ENCODE results near the gene ASB18. TPM values are rescaled to one million over a fixed set of nuclear protein-coding genes. Genes with fewer than 3 reads are reported as not detected.

Gene ASB18
- total and polyA plus RNA-seq, 2 of the 4 experiments (the other 2 are of a cell fraction), result not detected

DNA sequence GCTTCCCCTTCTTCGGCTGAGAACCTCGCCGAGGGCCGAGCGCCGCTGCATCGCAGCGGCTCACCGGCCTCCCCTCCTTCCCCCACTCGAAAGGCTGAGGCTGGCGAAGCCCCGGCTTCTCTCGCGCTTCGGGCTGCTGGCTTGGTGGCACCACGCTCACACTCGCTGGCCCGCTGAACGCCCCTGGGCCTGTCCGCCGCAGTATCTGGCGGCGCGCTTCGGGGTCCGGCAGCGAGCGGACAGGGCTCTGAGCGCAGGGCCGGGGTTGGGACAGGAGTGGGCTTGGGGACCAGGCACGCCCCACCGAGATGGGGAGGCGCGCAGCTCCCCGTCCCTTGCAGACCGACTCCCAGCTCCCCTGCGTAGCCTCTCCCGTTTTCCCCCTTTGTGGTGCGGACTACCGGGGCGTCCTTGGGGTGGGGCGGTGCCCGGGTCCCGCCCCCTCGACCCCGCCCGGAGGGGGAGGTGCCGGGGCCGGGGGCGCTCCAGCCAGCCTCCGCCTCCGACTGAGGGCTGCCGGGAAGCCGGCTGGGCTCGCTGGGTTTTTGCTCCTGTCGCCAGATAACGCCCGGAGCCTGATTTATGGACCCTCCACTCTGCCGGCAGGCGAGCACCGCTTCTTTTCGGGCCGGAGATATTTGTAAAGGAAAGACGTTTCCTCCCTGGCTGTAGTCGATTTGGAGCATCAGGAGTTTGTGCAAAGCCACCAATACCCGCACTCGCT, 99.8 kb downstream of the ASB18 start (continued):
- TF ChIP-seq FOS (IDR thresholded peaks at IDR 0.05; ENCODE audit: low read depth, low read length), result no peak

DNA sequence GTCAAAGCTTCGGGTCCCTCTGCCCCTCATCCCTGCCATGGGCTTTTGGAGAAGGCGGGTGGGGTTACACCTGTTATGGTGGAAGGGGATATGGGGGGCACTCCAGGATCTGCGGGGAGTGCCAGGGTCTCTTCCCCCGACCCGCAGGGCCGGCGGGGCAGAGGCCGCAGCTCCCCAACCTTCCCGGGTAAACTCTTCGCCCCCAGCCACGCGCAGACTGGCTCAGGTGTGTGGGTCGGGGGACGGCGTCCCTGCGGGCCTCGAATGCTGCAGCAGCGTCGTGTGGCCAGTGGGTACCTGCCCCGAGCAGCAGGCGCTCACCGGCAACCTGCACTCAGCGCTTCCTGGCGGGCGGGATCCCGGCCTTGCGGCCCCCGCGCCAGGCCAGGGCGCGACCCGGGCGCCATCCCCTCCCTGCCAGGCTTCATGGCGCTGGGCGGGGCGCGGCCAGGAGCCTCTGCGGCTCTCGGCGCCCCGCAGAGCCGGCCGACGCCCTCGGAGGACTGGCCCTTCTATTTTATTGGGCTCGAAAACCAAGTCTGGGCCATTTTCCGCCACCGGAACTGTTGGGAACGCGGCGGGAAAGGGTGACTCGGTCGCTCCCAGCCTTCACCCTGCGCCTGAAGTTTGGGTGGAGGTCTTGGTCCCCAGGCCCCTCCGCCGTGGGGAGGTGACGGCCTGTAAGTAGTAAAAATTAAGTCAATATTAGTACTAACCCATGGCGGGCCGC, 100.6 kb downstream of the ASB18 start:
- Histone ChIP-seq H2BK15ac (ENCODE audit: low read depth, low read length) (no peak overlapping the region), H3K4me2 (ENCODE audit: low read depth, low read length) (peak overlapping the region; percentile 55; the same call in 1 of the 2 replicates), H3K23ac (ENCODE audit: low read depth, low read length) (no peak overlapping the region), H2BK120ac (ENCODE audit: low read depth, low read length) (no peak overlapping the region), H4K20me1 (ENCODE audit: insufficient read depth, low read length) (no peaks in the 10 kb centered on the region; the same call in 1 of the 2 replicates), H4K5ac (ENCODE audit: low read depth, low read length) (no peak overlapping the region), H4K8ac (ENCODE audit: low read depth in 2 of 2, low read length in 2 of 2) (no peak overlapping the region), H2AK9ac (replicated peaks; ENCODE audit: low read depth, low read length, poor library complexity) (no peak overlapping the region), H2BK20ac (ENCODE audit: low read depth, low read length) (no peak overlapping the region), H3K9me3 (ENCODE audit: control insufficient read depth, insufficient read depth, low read length) (peaks cover 8% of the 10 kb centered on the region; the same call in 1 of the 2 replicates), H3K14ac (replicated peaks; ENCODE audit: low read depth, low read length) (no peak overlapping the region), H3K4me1 (ENCODE audit: control insufficient read depth, insufficient read depth, low read length) (peaks cover 2% of the 10 kb centered on the region; the same call in 1 of the 2 replicates), H3K27ac (ENCODE audit: insufficient read depth, low read length) (no peak overlapping the region), H2BK5ac (ENCODE audit: low read depth, low read length, poor library complexity, severe bottlenecking) (no peak overlapping the region), H2AFZ (replicated peaks; ENCODE audit: low read length, poor library complexity) (peak overlapping the region; percentile 75), H3K4ac (ENCODE audit: low read depth, low read length) (no peak overlapping the region), H3K18ac (ENCODE audit: low read depth, low read length) (no peak overlapping the region), H2AK5ac (ENCODE audit: low read depth, low read length) (no peak overlapping the region), H3K36me3 (ENCODE audit: control insufficient read depth, insufficient read depth, low read length) (no peaks in the 10 kb centered on the region), H3K79me1 (ENCODE audit: low read depth in 1 of 2, low read length in 2 of 2) (no peaks in the 10 kb centered on the region), H3K4me3 (ENCODE audit: insufficient read depth, low read depth, low read length) (peak overlapping the region; percentile 18; the same call in 1 of the 2 replicates), H3K9me1 (ENCODE audit: insufficient read depth, low read length) (no peaks in the 10 kb centered on the region; the same call in 1 of the 2 replicates), H3K56ac (ENCODE audit: extremely low read depth, insufficient read depth, low read length) (no peak overlapping the region), H3K27me3 (ENCODE audit: control insufficient read depth, insufficient read depth, low read length) (peaks cover 98% of the 10 kb centered on the region), H3K9ac (ENCODE audit: low read depth, low read length) (no peak overlapping the region), H4K91ac (ENCODE audit: insufficient read depth, low read depth, low read length) (no peak overlapping the region)
- POLR2A ChIA-PET (ENCODE audit: unreplicated experiment), result no interaction called here
- CTCF ChIA-PET, result no interaction called here
- DNase-seq, result no peak
- WGBS, 2 experiments (ENCODE audit: extremely low coverage in 2 of 2, insufficient read length in 1 of 2), result 8% methylated on average over 18 of the region's 59 CpGs; no CpG with 5 or more reads in 1 of the 2 experiments
- dilution Hi-C loops (cut with HindIII; ENCODE audit: low sequenced_read_pairs, unreplicated experiment) (no loop called here), intact Hi-C loops (cut with micrococcal nuclease) (no loop called here), in situ Hi-C loops (cut with MboI; ENCODE audit: low sequenced_read_pairs) (loop anchor here (25.0 kb wide), 1 partner anchor 551 kb away; no protein-coding TSS in a partner anchor)
- ATAC-seq (ENCODE audit: low read depth), result no peak
- BruUV-seq (replicated peaks), result no TSS peak
- TF ChIP-seq MAFK (IDR thresholded peaks at IDR 0.05; ENCODE audit: low read depth, low read length) (no peak), USF2 (IDR thresholded peaks at IDR 0.05; ENCODE audit: low read depth, low read length) (no peak), FOS (IDR thresholded peaks at IDR 0.05; ENCODE audit: low read depth, low read length) (no peak), POLR2A (IDR thresholded peaks at IDR 0.05; ENCODE audit: low read depth, low read length) (no peak), BHLHE40 (IDR thresholded peaks at IDR 0.05; ENCODE audit: low read depth, low read length) (no peak), NFE2L2 (IDR thresholded peaks at IDR 0.05; ENCODE audit: low read depth, low read length) (no peak), CEBPB (IDR thresholded peaks at IDR 0.05; ENCODE audit: low read depth, low read length) (no peak), MXI1 (IDR thresholded peaks at IDR 0.05; ENCODE audit: borderline replicate concordance, low read depth, low read length) (no peak), SMC3 (IDR thresholded peaks at IDR 0.05; ENCODE audit: low read depth, low read length) (no peak)
- TF ChIP-seq, protein P1, sequence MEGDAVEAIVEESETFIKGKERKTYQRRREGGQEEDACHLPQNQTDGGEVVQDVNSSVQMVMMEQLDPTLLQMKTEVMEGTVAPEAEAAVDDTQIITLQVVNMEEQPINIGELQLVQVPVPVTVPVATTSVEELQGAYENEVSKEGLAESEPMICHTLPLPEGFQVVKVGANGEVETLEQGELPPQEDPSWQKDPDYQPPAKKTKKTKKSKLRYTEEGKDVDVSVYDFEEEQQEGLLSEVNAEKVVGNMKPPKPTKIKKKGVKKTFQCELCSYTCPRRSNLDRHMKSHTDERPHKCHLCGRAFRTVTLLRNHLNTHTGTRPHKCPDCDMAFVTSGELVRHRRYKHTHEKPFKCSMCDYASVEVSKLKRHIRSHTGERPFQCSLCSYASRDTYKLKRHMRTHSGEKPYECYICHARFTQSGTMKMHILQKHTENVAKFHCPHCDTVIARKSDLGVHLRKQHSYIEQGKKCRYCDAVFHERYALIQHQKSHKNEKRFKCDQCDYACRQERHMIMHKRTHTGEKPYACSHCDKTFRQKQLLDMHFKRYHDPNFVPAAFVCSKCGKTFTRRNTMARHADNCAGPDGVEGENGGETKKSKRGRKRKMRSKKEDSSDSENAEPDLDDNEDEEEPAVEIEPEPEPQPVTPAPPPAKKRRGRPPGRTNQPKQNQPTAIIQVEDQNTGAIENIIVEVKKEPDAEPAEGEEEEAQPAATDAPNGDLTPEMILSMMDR (conservative IDR thresholded peaks at IDR 0.05; ENCODE audit: low read depth, low read length), result no peak
- TF ChIP-seq, protein P2, sequence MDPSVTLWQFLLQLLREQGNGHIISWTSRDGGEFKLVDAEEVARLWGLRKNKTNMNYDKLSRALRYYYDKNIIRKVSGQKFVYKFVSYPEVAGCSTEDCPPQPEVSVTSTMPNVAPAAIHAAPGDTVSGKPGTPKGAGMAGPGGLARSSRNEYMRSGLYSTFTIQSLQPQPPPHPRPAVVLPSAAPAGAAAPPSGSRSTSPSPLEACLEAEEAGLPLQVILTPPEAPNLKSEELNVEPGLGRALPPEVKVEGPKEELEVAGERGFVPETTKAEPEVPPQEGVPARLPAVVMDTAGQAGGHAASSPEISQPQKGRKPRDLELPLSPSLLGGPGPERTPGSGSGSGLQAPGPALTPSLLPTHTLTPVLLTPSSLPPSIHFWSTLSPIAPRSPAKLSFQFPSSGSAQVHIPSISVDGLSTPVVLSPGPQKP (IDR thresholded peaks at IDR 0.05; ENCODE audit: borderline replicate concordance, low read depth, low read length), result no peak
